Measurements from ENCODE around the gene PAX2.

DNA sequence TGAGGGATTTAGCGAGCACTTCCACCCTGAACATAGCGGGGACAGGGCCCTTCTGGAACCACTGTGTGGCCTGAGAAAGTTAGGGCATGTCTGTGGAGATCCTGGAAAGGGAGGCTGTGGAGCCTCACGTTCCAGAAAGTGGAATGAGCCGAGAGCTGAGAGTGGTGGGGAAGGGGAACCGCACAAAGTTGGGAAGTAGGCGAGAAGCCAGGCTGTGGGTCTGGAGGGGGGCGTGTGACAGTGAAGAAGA, 10.4 kb upstream of the PAX2 start:
- TF ChIP-seq CTCF (IDR thresholded peaks at IDR 0.05) (no peak), ZFX (IDR thresholded peaks at IDR 0.05; ENCODE audit: borderline replicate concordance) (no peak)
